ENCODE data around the gene RAB44. TPM values are rescaled to one million over a fixed set of nuclear protein-coding genes. Genes with fewer than 3 reads are reported as not detected.

RAB44 gene
- total and polyA plus RNA-seq, 9 of the 15 experiments (the other 6 are each of a cell fraction or from before 2014, with no cell fraction given) = not detected

DNA sequence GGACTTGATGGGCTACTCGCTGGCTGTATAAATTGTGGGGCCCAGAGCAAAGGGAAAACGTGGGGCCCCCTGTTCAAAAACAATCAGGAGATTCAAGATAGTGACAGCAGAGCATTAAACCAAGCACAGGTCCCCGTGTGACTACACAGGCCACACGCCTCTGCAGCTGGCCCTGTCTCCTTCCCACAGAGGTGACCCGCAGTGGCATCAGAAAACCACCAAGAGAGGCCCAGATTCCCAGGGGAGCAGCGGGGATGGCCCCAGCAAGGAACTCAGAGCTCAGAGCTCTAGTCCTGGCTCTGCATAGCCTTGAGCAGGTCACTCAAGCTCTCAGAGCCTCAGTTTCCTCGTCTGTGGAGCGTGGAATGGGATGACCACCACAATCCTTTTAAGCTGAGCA lies 84.0 kb downstream of the RAB44 start:
- H2AFZ ChIP-seq (ENCODE audit: low read depth, low read length) = no peak overlapping the region
- H3K4me3 ChIP-seq = no peak overlapping the region
- intact Hi-C loops (cut with micrococcal nuclease) (no loop called here), in situ Hi-C loops (cut with MboI) (no loop called here)
- TF ChIP-seq PURB (CRISPR knock-in tag; IDR thresholded peaks at IDR 0.05; ENCODE audit: low read depth) (no peak), ZBTB8A (IDR thresholded peaks at IDR 0.05; ENCODE audit: partially characterized antibody) (no peak), SMARCA4 (IDR thresholded peaks at IDR 0.05) (no peak), EGR1 (conservative IDR thresholded peaks at IDR 0.05) (no peak), ZC3H11A (IDR thresholded peaks at IDR 0.05; ENCODE audit: low read depth, low read length) (no peak), EZH2 (IDR thresholded peaks at IDR 0.05; ENCODE audit: borderline replicate concordance, low read depth, low read length) (no peak)
- TF ChIP-seq, protein P1, sequence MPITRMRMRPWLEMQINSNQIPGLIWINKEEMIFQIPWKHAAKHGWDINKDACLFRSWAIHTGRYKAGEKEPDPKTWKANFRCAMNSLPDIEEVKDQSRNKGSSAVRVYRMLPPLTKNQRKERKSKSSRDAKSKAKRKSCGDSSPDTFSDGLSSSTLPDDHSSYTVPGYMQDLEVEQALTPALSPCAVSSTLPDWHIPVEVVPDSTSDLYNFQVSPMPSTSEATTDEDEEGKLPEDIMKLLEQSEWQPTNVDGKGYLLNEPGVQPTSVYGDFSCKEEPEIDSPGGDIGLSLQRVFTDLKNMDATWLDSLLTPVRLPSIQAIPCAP (CRISPR knock-in tag; IDR thresholded peaks at IDR 0.05; ENCODE audit: borderline replicate concordance) = no peak
- FAIRE-seq = no peak
- no peaks in the 10 kb centered on the region for H3K9me3 ChIP-seq (replicated peaks; ENCODE audit: control insufficient read depth, insufficient read depth, low read depth, low read length)
- no peak overlapping the region for H3K9ac ChIP-seq (ENCODE audit: insufficient read depth in 1 of 2, low read depth in 2 of 2, low read length in 2 of 2)
- H3K27ac ChIP-seq (ENCODE audit: extremely low read depth, low read depth, low read length) = no peak overlapping the region
- no peak for DNase-seq (ENCODE audit: extremely low read depth in 1 of 4, low spot score in 3 of 4)
- H3K27me3 ChIP-seq (ENCODE audit: control insufficient read depth in 2 of 2, insufficient read depth in 2 of 2, low read length in 2 of 2) = peaks cover 34 to 42% of the 10 kb centered on the region in 2 experiments
- ChIA-PET POLR2A (interaction anchor here (0.5 to 2.1 kb wide), 10 partner anchors 10 to 303 kb away, joined by 3 to 10 read pairs (median 3); partner anchors contain the start of gene PPIL1), CTCF (ENCODE audit: low intra/inter-chr PET ratio) (interaction anchor here (0.5 to 1.1 kb wide), 3 partner anchors 16 to 204 kb away, joined by 3 to 4 read pairs (median 3); partner anchors contain the start of gene MTCH1)
- no peaks in the 10 kb centered on the region for H3K79me2 ChIP-seq (ENCODE audit: control insufficient read depth, insufficient read depth, low read length)
- H4K20me1 ChIP-seq (replicated peaks; ENCODE audit: control insufficient read depth, insufficient read depth, low read length) = no peaks in the 10 kb centered on the region
- WGBS (ENCODE audit: insufficient coverage, low coverage, missing lambda C conversion rate) = 4% methylated on average over 8 of the region's 8 CpGs
- no peaks in the 10 kb centered on the region for H3K36me3 ChIP-seq (ENCODE audit: control insufficient read depth, insufficient read depth, low read length)
- no TSS peak for BruUV-seq (replicated peaks)
- no peak overlapping the region for H3K4me2 ChIP-seq (ENCODE audit: insufficient read depth, low read length)
- ATAC-seq = no peak
- H3K4me1 ChIP-seq (replicated peaks in 1 of 2; ENCODE audit: control insufficient read depth in 2 of 2, insufficient read depth in 2 of 2, low read length in 2 of 2) = peaks cover 0 to 5% of the 10 kb centered on the region in 2 experiments; a peak in 2 of 5 replicates
- H3K9me1 ChIP-seq (ENCODE audit: control insufficient read depth, insufficient read depth, low read length) = no peaks in the 10 kb centered on the region

Small RNA genes within 50 kb of the gene (small RNA-seq; reads per million reads assigned to genes)
- gene RF00019 = not detected

Other genes starting within 250 kb of the RAB44 start
- 10.6 and 11.3 TPM in 2 replicates for gene STK38, start 150.3 kb upstream of the RAB44 start, total RNA-seq (2014; rRNA removed)
- 21.3 and 22.3 TPM in 2 replicates for gene STK38, start 150.3 kb upstream of the RAB44 start, total RNA-seq (2014; rRNA removed; fragmentation: Illumina TruSeq; extraction: Trizol)
- 24.9 and 25.0 TPM in 2 replicates for gene STK38, start 150.3 kb upstream of the RAB44 start, total RNA-seq (2015; rRNA removed; fragmentation: Illumina TruSeq; extraction: Trizol)
- 18.0 and 19.5 TPM in 2 replicates for gene STK38, start 150.3 kb upstream of the RAB44 start, total RNA-seq (2021)
- 21.5 and 22.0 TPM in 2 replicates for gene STK38, start 150.3 kb upstream of the RAB44 start, polyA plus RNA-seq (2011; rRNA removed)
- gene STK38, start 150.3 kb upstream of the RAB44 start, polyA plus RNA-seq (2014; fragmentation: Illumina TruSeq; extraction: Trizol) = 21.6 and 28.7 TPM in 2 replicates
- gene STK38, start 150.3 kb upstream of the RAB44 start, polyA plus RNA-seq (2014; fragmentation: Nextera tagmentation; extraction: Ambion mirVana) = 1 to 10 TPM; 5.7 to 8.8 TPM
- 17.3 and 20.8 TPM in 2 replicates for gene STK38, start 150.3 kb upstream of the RAB44 start, polyA plus RNA-seq (2014; rRNA removed)
- gene SRSF3, start 103.5 kb upstream of the RAB44 start, total RNA-seq (2014; rRNA removed) = 251 and 341 TPM in 2 replicates
- 537 and 645 TPM in 2 replicates for gene SRSF3, start 103.5 kb upstream of the RAB44 start, total RNA-seq (2014; rRNA removed; fragmentation: Illumina TruSeq; extraction: Trizol)
- gene SRSF3, start 103.5 kb upstream of the RAB44 start, total RNA-seq (2015; rRNA removed; fragmentation: Illumina TruSeq; extraction: Trizol) = 344 and 365 TPM in 2 replicates
- gene SRSF3, start 103.5 kb upstream of the RAB44 start, total RNA-seq (2021) = 477 and 495 TPM in 2 replicates
- 333 and 518 TPM in 2 replicates for gene SRSF3, start 103.5 kb upstream of the RAB44 start, polyA plus RNA-seq (2011; rRNA removed)
- 337 and 448 TPM in 2 replicates for gene SRSF3, start 103.5 kb upstream of the RAB44 start, polyA plus RNA-seq (2014; fragmentation: Illumina TruSeq; extraction: Trizol)
- gene SRSF3, start 103.5 kb upstream of the RAB44 start, polyA plus RNA-seq (2014; fragmentation: Nextera tagmentation; extraction: Ambion mirVana) = 1,000 to 10,000 TPM in 1 of 2 experiments, 100 to 1,000 TPM in 1; 955 to 1,200 TPM
- gene SRSF3, start 103.5 kb upstream of the RAB44 start, polyA plus RNA-seq (2014; rRNA removed) = 534 and 652 TPM in 2 replicates
- gene CDKN1A, start 19.1 kb upstream of the RAB44 start, total RNA-seq (2014; rRNA removed) = 5.1 and 5.6 TPM in 2 replicates
- gene CDKN1A, start 19.1 kb upstream of the RAB44 start, total RNA-seq (2014; rRNA removed; fragmentation: Illumina TruSeq; extraction: Trizol) = 2.5 and 3.3 TPM in 2 replicates
- 2.1 TPM in 2 replicates for gene CDKN1A, start 19.1 kb upstream of the RAB44 start, total RNA-seq (2015; rRNA removed; fragmentation: Illumina TruSeq; extraction: Trizol)
- gene CDKN1A, start 19.1 kb upstream of the RAB44 start, total RNA-seq (2021) = 7.3 and 8.1 TPM in 2 replicates
- gene CDKN1A, start 19.1 kb upstream of the RAB44 start, polyA plus RNA-seq (2011; rRNA removed) = 7.6 and 9.2 TPM in 2 replicates
- 5.8 and 7.7 TPM in 2 replicates for gene CDKN1A, start 19.1 kb upstream of the RAB44 start, polyA plus RNA-seq (2014; fragmentation: Illumina TruSeq; extraction: Trizol)
- under 1 TPM; 0.25 to 0.49 TPM for gene CDKN1A, start 19.1 kb upstream of the RAB44 start, polyA plus RNA-seq (2014; fragmentation: Nextera tagmentation; extraction: Ambion mirVana)
- gene CDKN1A, start 19.1 kb upstream of the RAB44 start, polyA plus RNA-seq (2014; rRNA removed) = 5.9 and 7.0 TPM in 2 replicates
- gene CPNE5, start 141.6 kb downstream of the RAB44 start, total RNA-seq (2014; rRNA removed) = 0.18 TPM in 1 of 2 replicates, not detected in the other
- gene CPNE5, start 141.6 kb downstream of the RAB44 start, total RNA-seq (2014; rRNA removed; fragmentation: Illumina TruSeq; extraction: Trizol) = not detected in 2 replicates
- 0.14 TPM in 1 of 2 replicates, not detected in the other for gene CPNE5, start 141.6 kb downstream of the RAB44 start, total RNA-seq (2015; rRNA removed; fragmentation: Illumina TruSeq; extraction: Trizol)
- gene CPNE5, start 141.6 kb downstream of the RAB44 start, total RNA-seq (2021) = 0.47 and 0.49 TPM in 2 replicates
- 0.46 and 0.61 TPM in 2 replicates for gene CPNE5, start 141.6 kb downstream of the RAB44 start, polyA plus RNA-seq (2011; rRNA removed)
- 0.43 TPM in 1 of 2 replicates, not detected in the other for gene CPNE5, start 141.6 kb downstream of the RAB44 start, polyA plus RNA-seq (2014; fragmentation: Illumina TruSeq; extraction: Trizol)
- 1 to 10 TPM in 1 of 2 experiments, under 1 TPM in 1; 0.21 to 1.0 TPM for gene CPNE5, start 141.6 kb downstream of the RAB44 start, polyA plus RNA-seq (2014; fragmentation: Nextera tagmentation; extraction: Ambion mirVana)
- 0.69 TPM in 1 of 2 replicates, not detected in the other for gene CPNE5, start 141.6 kb downstream of the RAB44 start, polyA plus RNA-seq (2014; rRNA removed)
- gene PPIL1, start 177.0 kb downstream of the RAB44 start, total RNA-seq (2014; rRNA removed) = 65.8 and 86.0 TPM in 2 replicates
- gene PPIL1, start 177.0 kb downstream of the RAB44 start, total RNA-seq (2014; rRNA removed; fragmentation: Illumina TruSeq; extraction: Trizol) = 130 and 132 TPM in 2 replicates
- 107 and 119 TPM in 2 replicates for gene PPIL1, start 177.0 kb downstream of the RAB44 start, total RNA-seq (2015; rRNA removed; fragmentation: Illumina TruSeq; extraction: Trizol)
- 86.9 and 90.1 TPM in 2 replicates for gene PPIL1, start 177.0 kb downstream of the RAB44 start, total RNA-seq (2021)
- 113 and 137 TPM in 2 replicates for gene PPIL1, start 177.0 kb downstream of the RAB44 start, polyA plus RNA-seq (2011; rRNA removed)
- gene PPIL1, start 177.0 kb downstream of the RAB44 start, polyA plus RNA-seq (2014; fragmentation: Illumina TruSeq; extraction: Trizol) = 116 and 156 TPM in 2 replicates
- gene PPIL1, start 177.0 kb downstream of the RAB44 start, polyA plus RNA-seq (2014; fragmentation: Nextera tagmentation; extraction: Ambion mirVana) = 100 to 1,000 TPM; 195 to 205 TPM
- gene PPIL1, start 177.0 kb downstream of the RAB44 start, polyA plus RNA-seq (2014; rRNA removed) = 87.9 and 108 TPM in 2 replicates
- 47.2 and 63.5 TPM in 2 replicates for gene C6orf89, start 188.1 kb downstream of the RAB44 start, total RNA-seq (2014; rRNA removed)
- 81.6 and 89.0 TPM in 2 replicates for gene C6orf89, start 188.1 kb downstream of the RAB44 start, total RNA-seq (2014; rRNA removed; fragmentation: Illumina TruSeq; extraction: Trizol)
- 56.9 and 58.5 TPM in 2 replicates for gene C6orf89, start 188.1 kb downstream of the RAB44 start, total RNA-seq (2015; rRNA removed; fragmentation: Illumina TruSeq; extraction: Trizol)
- gene C6orf89, start 188.1 kb downstream of the RAB44 start, total RNA-seq (2021) = 74.8 and 80.1 TPM in 2 replicates
- gene C6orf89, start 188.1 kb downstream of the RAB44 start, polyA plus RNA-seq (2011; rRNA removed) = 92.9 and 95.9 TPM in 2 replicates
- gene C6orf89, start 188.1 kb downstream of the RAB44 start, polyA plus RNA-seq (2014; fragmentation: Illumina TruSeq; extraction: Trizol) = 96.1 and 111 TPM in 2 replicates
- gene C6orf89, start 188.1 kb downstream of the RAB44 start, polyA plus RNA-seq (2014; fragmentation: Nextera tagmentation; extraction: Ambion mirVana) = 10 to 100 TPM; 35.2 to 41.9 TPM
- gene C6orf89, start 188.1 kb downstream of the RAB44 start, polyA plus RNA-seq (2014; rRNA removed) = 46.7 and 67.6 TPM in 2 replicates

All from K562 (cell line).